HepG2 (cell line): ENCODE data around the gene CYSLTR2. TPM values are rescaled to one million over a fixed set of nuclear protein-coding genes. Genes with fewer than 3 reads are reported as not detected.

Experiments used
- ATAC-seq: fragments of 200-7000 bp; cut with Tn5 transposase; 3 replicates; pipeline ENCODE4 v1.9.1; 2020; ENCODE audit warnings: mild to moderate bottlenecking, moderate library complexity
- BruUV-seq: library from RNA; stranded (reverse); fragments of 400-500 nt; replicated peaks from 2 replicates; lab custom pipeline; 2021; lab: Mats Ljungman, UMichigan
- CTCF ChIA-PET: fragments of 300-600 bp; formaldehyde crosslinking; extraction: SDS; loops from one replicate; lab custom pipeline; 2021; ENCODE audit warnings: low total read pairs, inconsistent platforms, low intra/inter-chr PET ratio; lab: Yijun Ruan, JAX
- POLR2A ChIA-PET: fragments of 350-600 bp; sonication (Branson Sonifier 250); formaldehyde crosslinking; loops from one replicate; lab custom pipeline; 2020; ENCODE audit warnings: antibody characterized with exemption, inconsistent platforms; lab: Yijun Ruan, JAX
- DNase-seq: peaks from one replicate; pipeline ENCODE4 v3.0.0-alpha.2; 2015; ENCODE audit warnings: low spot score
- FAIRE-seq: peaks from 3 replicates; lab custom pipeline; 2011; peaks lifted over from hg19 to GRCh38; lab: Jason Lieb, UNC
- H2AFZ ChIP-seq: one replicate; pipeline ENCODE4 v1.6.1; 2011; ENCODE audit warnings: low read length, inconsistent platforms
- H3K27ac ChIP-seq: fragments of 300-600 bp; 3 replicates; pipeline ENCODE4 v1.8.0; 2011; ENCODE audit warnings: mixed run types, mild to moderate bottlenecking, mixed read lengths, low read length, inconsistent platforms; ENCODE audit not compliant: insufficient read depth; ENCODE audit errors: extremely low read length
- H3K27me3 ChIP-seq, 2 experiments: fragments of 200-600 bp in 1 of 2; 2 replicates in 1 of 2; 3 replicates in 1 of 2; pipeline versions ENCODE4 v1.6.0 to v1.8.0; 2011; ENCODE audit warnings: low read length in 2 of 2, mild to moderate bottlenecking in 2 of 2, moderate library complexity in 2 of 2, inconsistent platforms in 1 of 2; ENCODE audit not compliant: insufficient read depth in 2 of 2, control insufficient read depth in 1 of 2
- H3K36me3 ChIP-seq, 2 experiments: fragments of 200-600 bp in 1 of 2; replicated peaks in 1 of 2; 2 replicates in 1 of 2; 3 replicates in 1 of 2; pipeline versions ENCODE4 v1.5.1 to v1.8.0; 2011; ENCODE audit warnings: low read length in 2 of 2, inconsistent platforms in 1 of 2; ENCODE audit not compliant: insufficient read depth in 2 of 2, control insufficient read depth in 1 of 2
- H3K4me1 ChIP-seq: 2 replicates; pipeline ENCODE4 v1.5.1; 2012; ENCODE audit warnings: low read length, inconsistent platforms; ENCODE audit not compliant: insufficient read depth
- H3K4me2 ChIP-seq: 2 replicates; pipeline ENCODE4 v1.6.0; 2011; ENCODE audit warnings: low read depth, low read length, inconsistent platforms
- H3K4me3 ChIP-seq, 3 experiments: fragments of 200-600 bp in 1 of 3; sonication (generic), shearing (Covaris generic) in 1 of 3; replicated peaks in 1 of 3; 2 replicates each; pipeline ENCODE4 v1.5.1; 2011 to 2016; ENCODE audit warnings: low read length in 3 of 3, inconsistent platforms in 2 of 3, low read depth in 2 of 3, mild to moderate bottlenecking in 2 of 3, control low read depth in 1 of 3, mixed read lengths in 1 of 3; ENCODE audit not compliant: insufficient read depth in 1 of 3
- H3K79me2 ChIP-seq: one replicate; pipeline ENCODE4 v1.6.1; 2011; ENCODE audit warnings: low read length, inconsistent platforms; ENCODE audit not compliant: insufficient read depth
- H3K9ac ChIP-seq: 2 replicates; pipeline ENCODE4 v1.6.0; 2011; ENCODE audit warnings: mild to moderate bottlenecking, low read depth, low read length, inconsistent platforms; ENCODE audit not compliant: insufficient read depth
- H3K9me3 ChIP-seq: 2 replicates; pipeline ENCODE4 v1.5.1; 2012; ENCODE audit warnings: mild to moderate bottlenecking, low read length
- H4K20me1 ChIP-seq: 2 replicates; pipeline ENCODE4 v1.6.0; 2011; ENCODE audit warnings: inconsistent platforms, mild to moderate bottlenecking, low read length, moderate library complexity; ENCODE audit not compliant: insufficient read depth
- AKAP8 ChIP-seq: sonication (generic); formaldehyde crosslinking; IDR thresholded peaks from 2 replicates; pipeline ENCODE4 v1.5.1; 2020; ENCODE audit warnings: mild to moderate bottlenecking, missing genetic modification reagents
- CCDC6 ChIP-seq: sonication (generic); formaldehyde crosslinking; IDR thresholded peaks from 2 replicates; pipeline ENCODE4 v1.8.1; 2022; ENCODE audit warnings: mild to moderate bottlenecking, missing genetic modification reagents, moderate library complexity
- CSRNP2 ChIP-seq: sonication (generic); formaldehyde crosslinking; conservative IDR thresholded peaks from 2 replicates; pipeline ENCODE4 v1.8.0; 2022; ENCODE audit warnings: low read depth, missing genetic modification reagents
- DDIT3 ChIP-seq: sonication (generic); formaldehyde crosslinking; IDR thresholded peaks from 2 replicates; pipeline ENCODE4 v1.4.0; 2020; ENCODE audit warnings: mild to moderate bottlenecking, missing genetic modification reagents
- JUN ChIP-seq: sonication (generic); formaldehyde crosslinking; IDR thresholded peaks from 2 replicates; pipeline ENCODE4 v1.4.0; 2020; ENCODE audit warnings: mild to moderate bottlenecking, missing genetic modification reagents
- RFXAP ChIP-seq: sonication (generic); formaldehyde crosslinking; IDR thresholded peaks from 2 replicates; pipeline ENCODE4 v1.4.0; 2020; ENCODE audit warnings: missing genetic modification reagents, borderline replicate concordance
- SALL1 ChIP-seq: sonication (generic); formaldehyde crosslinking; IDR thresholded peaks from 2 replicates; pipeline ENCODE4 v1.8.0; 2022; ENCODE audit warnings: mild to moderate bottlenecking, missing genetic modification reagents
- SIX1 ChIP-seq: sonication (generic); formaldehyde crosslinking; IDR thresholded peaks from 2 replicates; pipeline ENCODE4 v1.4.0; 2020; ENCODE audit warnings: missing genetic modification reagents, borderline replicate concordance
- ZBTB39 ChIP-seq: sonication (generic); formaldehyde crosslinking; IDR thresholded peaks from 2 replicates; pipeline ENCODE4 v1.5.0; 2020; ENCODE audit warnings: missing genetic modification reagents
- ZBTB7B ChIP-seq: sonication (generic); formaldehyde crosslinking; IDR thresholded peaks from 2 replicates; pipeline ENCODE4 v1.4.0; 2020; ENCODE audit warnings: missing genetic modification reagents
- ZFP36L2 ChIP-seq: sonication (generic); formaldehyde crosslinking; IDR thresholded peaks from 2 replicates; pipeline ENCODE4 v1.4.0; 2020; ENCODE audit warnings: missing genetic modification reagents
- ZNF274 ChIP-seq: sonication (generic); formaldehyde crosslinking; IDR thresholded peaks from 2 replicates; pipeline ENCODE4 v1.5.1; 2020; ENCODE audit warnings: mild to moderate bottlenecking, missing genetic modification reagents
- ZNF704 ChIP-seq: sonication (generic); formaldehyde crosslinking; IDR thresholded peaks from 2 replicates; pipeline ENCODE4 v1.8.1; 2023; ENCODE audit warnings: mild to moderate bottlenecking, inconsistent platforms, moderate library complexity, missing genetic modification reagents, borderline replicate concordance
- ZNF746 ChIP-seq: sonication (generic); formaldehyde crosslinking; IDR thresholded peaks from 2 replicates; pipeline ENCODE4 v1.8.0; 2022; ENCODE audit warnings: mild to moderate bottlenecking, missing genetic modification reagents
- ZNF773 ChIP-seq: sonication (generic); formaldehyde crosslinking; IDR thresholded peaks from 2 replicates; pipeline ENCODE4 v1.4.0; 2020; ENCODE audit warnings: missing genetic modification reagents, borderline replicate concordance
- WGBS: methylation state at CpG from one replicate; pipeline ENCODE4 v1.1.6; 2017; ENCODE audit warnings: low lambda C conversion rate; 5-methylcytosine and 5-hydroxymethylcytosine counted together
- in situ Hi-C: cut with HindIII; loops from 2 replicates; pipeline ENCODE4 v1.10.0; 2017; ENCODE audit warnings: low pct_unique_long_range_greater_than_20kb; ENCODE audit not compliant: extremely low pct_ligation_motif_present
- intact Hi-C: fragments of 100-400 bp; cut with micrococcal nuclease; formaldehyde crosslinking; loops from one replicate; pipeline ENCODE4 v1.10.0; 2022; ENCODE audit not compliant: unreplicated experiment
- polyA plus RNA-seq, 8 experiments: library from polyadenylated mRNA; depleted of rRNA in 3 of 8; stranded (reverse) in 7 of 8; unstranded in 1 of 8; fragments of >200 nt; fragmentation: Illumina TruSeq in 4 of 8; extraction: Trizol in 4 of 8; gene quantifications; 2 replicates each; pipeline versions ENCODE4 v1.2.1 to v1.2.3, GENCODE V29; 2011 to 2016; ENCODE audit warnings: low read depth in 4 of 8, missing spikeins in 1 of 8, mixed read lengths in 1 of 8; ENCODE audit not compliant: insufficient read depth in 1 of 8
- total RNA-seq, 5 experiments: library from RNA; depleted of rRNA; stranded (reverse); fragments of >200 nt; fragmentation: Illumina TruSeq; extraction: Trizol; gene quantifications; 2 replicates each; pipeline ENCODE4 v1.2.3, GENCODE V29; 2016; ENCODE audit warnings: low read depth in 1 of 5

The CYSLTR2 gene
- total and polyA plus RNA-seq, 2 of the 13 experiments (the other 11 are each of a cell fraction or from before 2014, with no cell fraction given): not detected

- Histone ChIP-seq H3K79me2 (no peaks in the 10 kb centered on the region), H3K4me3 (no peak overlapping the region), H3K27me3 (peaks cover 0 to 5% of the 10 kb centered on the region in 2 experiments; a peak in 1 of 5 replicates), H3K27ac (no peak overlapping the region), H3K9ac (no peak overlapping the region), H3K4me1 (no peaks in the 10 kb centered on the region), H3K9me3 (no peaks in the 10 kb centered on the region), H4K20me1 (no peaks in the 10 kb centered on the region), H3K4me2 (no peak overlapping the region), H2AFZ (no peak overlapping the region), H3K36me3 (no peaks in the 10 kb centered on the region)
- in situ Hi-C loops: no loop called here
- FAIRE-seq: no peak
- WGBS: 46% methylated on average over 4 of the region's 4 CpGs
- intact Hi-C loops: no loop called here
- no peak for TF ChIP-seq SALL1
- POLR2A ChIA-PET: no interaction called here
- BruUV-seq: no TSS peak
- ATAC-seq: no peak
- CTCF ChIA-PET: no interaction called here
- DNase-seq: no peak
Measured at GRCh38 chr13:48728876-48729275, 75.1 kb downstream of the CYSLTR2 start.

- ChIA-PET POLR2A (no interaction called here), CTCF (no interaction called here)
- no TSS peak for BruUV-seq
- intact Hi-C loops: no loop called here
- Histone ChIP-seq H3K36me3 (no peaks in the 10 kb centered on the region), H3K4me1 (no peaks in the 10 kb centered on the region), H3K27me3 (peaks cover 0 to 5% of the 10 kb centered on the region in 2 experiments; a peak in 1 of 5 replicates), H3K27ac (no peak overlapping the region), H3K4me2 (no peak overlapping the region), H4K20me1 (no peaks in the 10 kb centered on the region), H3K4me3 (no peak overlapping the region), H3K9ac (no peak overlapping the region), H3K79me2 (no peaks in the 10 kb centered on the region), H3K9me3 (no peaks in the 10 kb centered on the region), H2AFZ (no peak overlapping the region)
- in situ Hi-C loops: loop anchor here (5.0 kb wide), 1 partner anchor 133 kb away; no protein-coding TSS in a partner anchor
- WGBS: 7% methylated on average over 4 of the region's 4 CpGs
- DNase-seq: no peak
- FAIRE-seq: no peak
- no peak for ATAC-seq
- TF ChIP-seq SIX1 (no peak), ZFP36L2 (CRISPR knock-in tag) (no peak), ZNF773 (CRISPR knock-in tag) (no peak), ZNF704 (no peak), ZNF746 (no peak), ZBTB7B (CRISPR knock-in tag) (no peak), CCDC6 (CRISPR knock-in tag) (no peak), AKAP8 (CRISPR knock-in tag) (no peak), JUN (CRISPR knock-in tag) (no peak), RFXAP (no peak), CSRNP2 (CRISPR knock-in tag) (no peak), DDIT3 (CRISPR knock-in tag) (no peak), ZNF274 (no peak), ZBTB39 (CRISPR knock-in tag) (no peak)
Measured at GRCh38 chr13:48729856-48730255, 76.1 kb downstream of the CYSLTR2 start.
